ENCODE measurements around the gene NEURL1B.

GRCh38 chr5:172716796-172717313, 75.8 kb downstream of the NEURL1B start:
- TF ChIP-seq CTCF (IDR thresholded peaks at IDR 0.05), result peak; percentile 80
- TF ChIP-seq EZH2 (IDR thresholded peaks at IDR 0.05; ENCODE audit: borderline replicate concordance, insufficient read depth, low read depth, low read length, poor library complexity, severe bottlenecking), result no peak

Measured in B cell (primary cell).